Astrocyte of the cerebellum (primary cell): ENCODE results near the gene PDCD1LG2.

Experiments used
- DNase-seq: peaks from one replicate; pipeline ENCODE4 v3.0.0-alpha.2; 2011; ENCODE audit warnings: low read depth
- H3K4me3 ChIP-seq: 2 replicates; pipeline ENCODE4 v1.5.1; 2011; ENCODE audit warnings: mild to moderate bottlenecking, low read depth, low read length, moderate library complexity
- in situ Hi-C: cut with HindIII; loops from 2 replicates; pipeline ENCODE4 v1.10.0; 2017; ENCODE audit warnings: low sequenced_read_pairs
- TF ChIP-seq, protein P1 (sequence below): IDR thresholded peaks from 2 replicates; pipeline ENCODE4 v1.5.1; 2012; ENCODE audit warnings: low read length, low read depth, moderate library complexity, mild to moderate bottlenecking; ENCODE audit errors: missing control alignments

Gene PDCD1LG2

DNA sequence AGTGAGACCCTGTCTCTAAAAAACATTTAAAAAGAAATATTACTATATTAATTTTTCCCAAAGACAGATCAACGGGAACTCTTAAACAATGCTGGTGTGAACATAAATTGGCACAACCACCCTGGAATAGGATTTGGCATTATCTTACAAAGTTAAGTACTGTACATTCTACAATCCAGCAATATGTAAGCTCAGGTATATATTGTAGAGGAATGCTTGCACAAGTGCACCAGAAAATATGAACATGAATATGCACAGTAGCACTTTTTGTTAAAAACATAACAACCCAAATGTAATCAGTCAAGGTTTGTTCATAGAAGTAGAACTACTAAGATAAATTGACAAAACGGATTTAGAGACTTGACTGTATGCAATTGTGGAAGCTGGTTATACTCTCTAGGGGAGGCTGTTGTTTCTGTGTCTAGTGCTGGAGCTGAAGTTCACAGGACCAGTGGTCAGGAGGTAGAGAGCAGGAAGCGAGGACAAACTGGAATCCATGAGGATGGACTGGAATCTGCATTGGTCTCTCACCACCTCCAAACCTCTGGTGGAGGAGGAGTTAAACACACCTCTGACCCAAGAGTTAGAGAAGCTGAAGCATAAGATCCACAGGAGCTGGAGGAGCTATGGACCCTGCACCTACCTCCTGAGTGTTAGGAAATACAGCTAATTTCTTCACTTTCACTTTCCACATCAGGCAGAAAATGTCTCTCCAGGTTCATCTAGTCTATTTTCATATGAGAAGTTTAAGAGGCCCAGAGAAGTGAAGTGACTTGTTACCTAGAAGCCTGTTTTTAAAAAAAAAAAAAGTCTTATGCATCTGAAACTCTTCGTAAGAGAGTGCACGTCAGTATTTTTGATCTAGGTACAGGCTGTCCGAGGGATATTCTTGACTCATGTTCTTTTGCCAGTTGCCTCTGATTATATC lies 98.2 kb downstream of the PDCD1LG2 start:
- DNase-seq = no peak

DNA sequence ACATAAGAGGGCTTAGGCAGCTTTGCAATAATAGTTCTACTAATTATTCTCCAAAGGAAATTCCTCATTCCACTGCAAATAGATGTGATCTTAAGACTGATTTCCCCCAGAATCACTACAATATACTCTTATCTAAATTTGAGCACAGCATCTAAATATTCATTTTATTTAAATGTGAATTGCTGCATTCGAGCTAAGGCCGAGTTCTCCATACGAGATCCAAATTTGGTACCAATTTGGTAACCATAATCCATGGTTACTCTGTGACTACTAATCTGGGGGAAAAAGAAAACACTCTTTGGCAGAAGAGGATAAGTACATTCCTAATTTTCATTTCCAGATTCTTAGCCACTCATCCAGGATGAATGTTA lies 98.9 kb downstream of the PDCD1LG2 start:
- TF ChIP-seq, protein P1, sequence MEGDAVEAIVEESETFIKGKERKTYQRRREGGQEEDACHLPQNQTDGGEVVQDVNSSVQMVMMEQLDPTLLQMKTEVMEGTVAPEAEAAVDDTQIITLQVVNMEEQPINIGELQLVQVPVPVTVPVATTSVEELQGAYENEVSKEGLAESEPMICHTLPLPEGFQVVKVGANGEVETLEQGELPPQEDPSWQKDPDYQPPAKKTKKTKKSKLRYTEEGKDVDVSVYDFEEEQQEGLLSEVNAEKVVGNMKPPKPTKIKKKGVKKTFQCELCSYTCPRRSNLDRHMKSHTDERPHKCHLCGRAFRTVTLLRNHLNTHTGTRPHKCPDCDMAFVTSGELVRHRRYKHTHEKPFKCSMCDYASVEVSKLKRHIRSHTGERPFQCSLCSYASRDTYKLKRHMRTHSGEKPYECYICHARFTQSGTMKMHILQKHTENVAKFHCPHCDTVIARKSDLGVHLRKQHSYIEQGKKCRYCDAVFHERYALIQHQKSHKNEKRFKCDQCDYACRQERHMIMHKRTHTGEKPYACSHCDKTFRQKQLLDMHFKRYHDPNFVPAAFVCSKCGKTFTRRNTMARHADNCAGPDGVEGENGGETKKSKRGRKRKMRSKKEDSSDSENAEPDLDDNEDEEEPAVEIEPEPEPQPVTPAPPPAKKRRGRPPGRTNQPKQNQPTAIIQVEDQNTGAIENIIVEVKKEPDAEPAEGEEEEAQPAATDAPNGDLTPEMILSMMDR = no peak
- in situ Hi-C loops = no loop called here
- no peak for DNase-seq
- H3K4me3 ChIP-seq = no peak overlapping the region

More for the DNA sequence above, 98.2 kb downstream of the PDCD1LG2 start:
- TF ChIP-seq, protein P1 = no peak
- H3K4me3 ChIP-seq = no peak overlapping the region
- in situ Hi-C loops = no loop called here

DNA sequence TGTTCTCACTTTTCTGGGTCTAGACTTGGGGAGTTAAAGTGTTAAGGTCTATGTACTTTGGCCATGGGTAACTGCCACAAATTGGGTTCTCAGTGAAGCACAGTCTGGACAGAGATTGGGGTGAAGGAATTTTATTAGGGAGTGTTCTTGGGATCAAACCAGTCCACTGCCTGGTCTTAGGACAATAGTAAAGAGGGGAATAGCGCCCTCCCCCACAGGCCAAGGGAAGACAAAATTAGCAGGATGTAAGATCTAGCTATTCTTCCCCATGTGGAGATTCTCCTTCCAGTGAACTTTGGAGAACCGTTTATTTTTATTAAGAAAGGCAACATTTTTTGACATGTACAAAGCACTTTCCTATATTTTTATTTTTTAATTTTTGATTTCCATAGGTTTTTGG lies 100.2 kb downstream of the PDCD1LG2 start:
- no peak for DNase-seq
- no peak overlapping the region for H3K4me3 ChIP-seq
- TF ChIP-seq, protein P1 = no peak
- in situ Hi-C loops = no loop called here

DNA sequence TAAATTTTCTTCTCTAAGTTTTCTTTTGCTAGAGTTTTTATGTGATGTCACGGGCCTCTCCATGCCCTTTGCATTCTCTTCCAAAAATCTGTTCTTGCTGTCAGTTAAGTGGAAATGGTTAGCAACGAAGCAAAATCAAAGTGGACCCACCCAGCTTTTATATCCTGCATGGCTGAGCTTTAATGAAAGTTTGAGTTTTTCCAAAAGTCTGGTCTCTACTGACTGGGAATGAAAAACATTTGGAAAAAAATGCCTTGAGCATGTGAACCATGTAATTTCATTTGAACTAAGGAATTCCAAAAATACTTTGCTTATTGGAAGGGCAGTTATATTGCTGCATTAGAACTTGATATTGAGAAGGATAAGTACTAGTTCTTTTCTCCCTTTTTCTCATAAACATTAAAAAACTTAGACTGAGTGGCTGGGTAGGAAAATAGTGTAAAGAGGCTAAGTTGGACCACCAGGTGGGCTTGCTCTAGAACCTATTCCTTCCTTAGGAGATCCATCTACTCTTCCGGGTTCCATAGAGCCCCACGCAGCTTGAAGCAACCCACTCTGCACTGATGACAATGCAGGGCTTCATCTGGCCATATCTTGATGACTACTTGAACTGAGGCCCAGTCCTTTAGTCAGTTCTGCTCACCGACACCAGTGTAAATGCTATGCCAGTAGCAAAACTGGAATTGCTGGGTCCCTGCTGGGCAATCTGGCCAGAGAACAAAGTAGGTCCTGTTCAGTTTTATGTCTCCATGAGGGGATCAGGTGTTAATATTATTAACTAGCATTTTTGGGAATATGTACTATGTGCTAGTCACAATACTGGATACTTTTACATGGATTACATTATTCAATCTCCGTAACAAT lies 101.2 kb downstream of the PDCD1LG2 start:
- TF ChIP-seq, protein P1 = no peak
- DNase-seq = no peak
- in situ Hi-C loops = no loop called here
- H3K4me3 ChIP-seq = no peak overlapping the region

DNA sequence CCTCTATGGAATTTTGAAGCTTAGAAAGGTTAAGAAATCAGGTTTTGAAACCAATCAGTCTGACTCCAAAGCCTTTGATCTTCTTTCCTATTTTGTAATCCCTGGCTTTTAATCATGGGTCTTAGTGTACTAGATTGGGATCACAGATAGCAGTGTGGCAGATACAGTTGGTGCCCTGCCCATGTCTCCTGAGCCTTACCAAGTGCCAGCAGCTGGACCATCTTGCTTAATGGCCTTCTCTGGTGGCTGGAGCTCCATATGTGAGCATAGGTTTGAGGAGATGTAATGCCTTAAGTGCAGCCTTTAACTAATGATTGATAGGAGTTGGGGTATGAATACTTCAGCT lies 101.8 kb downstream of the PDCD1LG2 start:
- no peak overlapping the region for H3K4me3 ChIP-seq
- in situ Hi-C loops = no loop called here
- no peak for DNase-seq
- TF ChIP-seq, protein P1 = no peak

DNA sequence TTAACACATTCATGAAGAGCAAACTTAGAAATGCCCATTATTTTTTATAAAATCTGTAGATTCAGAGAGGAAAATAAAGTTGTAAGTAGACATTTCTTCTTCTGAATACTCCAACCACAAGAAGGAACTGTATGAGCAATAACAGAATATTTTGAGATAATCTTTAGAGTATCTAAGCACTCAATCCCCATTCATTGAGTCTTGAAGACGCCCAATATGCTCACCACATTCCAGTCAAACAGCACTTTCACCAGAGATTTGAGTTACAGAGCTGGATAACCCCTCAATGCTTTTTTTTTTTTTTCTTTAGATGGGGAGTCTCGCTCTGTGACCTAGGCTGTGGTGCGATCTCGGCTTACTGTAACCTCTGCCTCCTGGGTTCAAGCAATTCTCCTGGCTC lies 103.9 kb downstream of the PDCD1LG2 start:
- in situ Hi-C loops = no loop called here
- TF ChIP-seq, protein P1 = no peak
- no peak for DNase-seq
- H3K4me3 ChIP-seq = no peak overlapping the region
